Fibroblast of peridontal ligament (primary cell): ENCODE data around the gene DCPS.
A peak's percentile ranks its signal among the peaks of the same experiment; 100 is the strongest.
"Not testable (repeated sequence)": the region's sequence is repeated elsewhere in the genome, so short reads cannot be mapped to it uniquely, and the experiment has no call there.

Experiments
- DNase-seq: peaks from one replicate; pipeline ENCODE4 v3.0.0-alpha.2; 2010; ENCODE audit errors: extremely low read depth

Gene DCPS, protein sequence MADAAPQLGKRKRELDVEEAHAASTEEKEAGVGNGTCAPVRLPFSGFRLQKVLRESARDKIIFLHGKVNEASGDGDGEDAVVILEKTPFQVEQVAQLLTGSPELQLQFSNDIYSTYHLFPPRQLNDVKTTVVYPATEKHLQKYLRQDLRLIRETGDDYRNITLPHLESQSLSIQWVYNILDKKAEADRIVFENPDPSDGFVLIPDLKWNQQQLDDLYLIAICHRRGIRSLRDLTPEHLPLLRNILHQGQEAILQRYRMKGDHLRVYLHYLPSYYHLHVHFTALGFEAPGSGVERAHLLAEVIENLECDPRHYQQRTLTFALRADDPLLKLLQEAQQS

DNA sequence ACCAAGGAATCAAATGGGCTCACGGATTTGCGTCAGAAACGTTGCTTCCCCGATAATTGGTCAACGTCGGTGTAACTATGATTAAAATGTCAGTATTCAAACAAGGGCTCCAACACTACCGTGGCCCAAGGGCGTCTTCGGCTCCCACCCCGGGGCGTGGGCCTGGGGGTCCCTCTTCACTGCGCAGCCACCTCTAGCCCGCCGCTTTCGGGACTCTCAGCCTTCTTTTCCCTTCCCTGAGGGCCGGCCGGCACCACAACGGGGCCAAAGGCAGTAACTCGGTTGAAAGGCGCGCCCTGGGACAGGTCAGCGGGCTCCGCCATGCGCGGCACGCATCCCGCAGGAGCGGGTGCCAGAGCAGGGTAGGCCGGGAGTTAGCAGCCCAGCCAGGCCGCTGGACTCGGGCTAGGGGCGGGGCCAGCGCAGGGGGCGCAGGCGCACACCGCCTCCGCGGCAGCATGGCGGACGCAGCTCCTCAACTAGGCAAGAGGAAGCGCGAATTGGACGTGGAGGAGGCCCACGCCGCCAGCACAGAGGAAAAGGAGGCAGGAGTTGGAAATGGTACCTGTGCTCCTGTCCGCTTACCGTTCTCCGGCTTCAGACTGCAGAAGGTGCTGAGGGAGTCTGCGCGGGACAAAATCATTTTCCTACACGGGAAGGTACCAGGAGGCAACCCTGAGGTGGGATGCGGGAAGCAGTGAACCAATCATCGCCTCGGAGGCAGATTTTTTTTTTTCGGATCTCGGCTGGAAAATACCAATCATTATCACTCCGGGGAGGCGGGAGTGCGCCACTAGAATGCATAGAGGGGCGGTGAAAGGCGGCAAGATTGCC is at the start of gene DCPS:
Gene DCPS (plus strand): TSS at position 438 of the 834 bp plus-strand sequence. CDS start 21 bp downstream, at position 459.
- peak; percentile 86 for DNase-seq

DNA sequence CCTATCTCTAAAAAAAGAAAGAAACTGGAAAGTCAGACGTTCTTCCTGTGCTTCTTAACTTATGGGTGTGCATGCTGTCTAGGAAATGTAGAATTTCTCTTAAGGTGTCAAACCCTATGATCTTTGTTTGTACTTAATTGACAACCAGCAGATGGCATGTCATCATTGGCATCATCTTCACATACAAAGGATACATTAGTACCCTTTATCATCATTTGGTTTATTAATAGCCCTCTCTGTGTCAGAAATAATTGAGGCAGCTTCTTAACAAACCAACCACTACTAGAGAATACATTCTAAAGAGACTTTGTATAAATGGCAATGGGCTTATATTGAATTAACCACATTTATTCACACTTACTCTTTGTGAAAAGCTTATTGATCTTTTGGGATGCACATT is 49.0 kb upstream of the DCPS start:
- DNase-seq: no peak

DNA sequence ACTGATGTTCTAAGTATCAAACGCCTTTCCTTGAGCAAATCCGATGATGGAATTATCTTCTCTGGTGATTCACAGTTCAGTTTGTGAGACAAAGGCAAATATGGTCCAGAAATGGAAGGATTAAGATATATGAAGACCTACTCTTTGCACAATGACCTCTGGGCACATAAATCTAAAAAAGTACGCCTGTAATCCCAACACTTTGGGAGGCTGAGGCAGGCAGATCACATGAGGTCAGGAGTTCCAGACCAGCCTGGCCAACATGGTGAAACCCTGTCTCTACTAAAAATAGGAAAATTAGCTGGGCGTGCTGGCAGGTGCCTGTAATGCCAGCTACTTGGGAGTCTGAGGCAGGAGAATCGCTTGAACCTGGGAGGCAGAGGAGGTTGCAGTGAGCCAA is 48.4 kb upstream of the DCPS start:
- DNase-seq: not testable (repeated sequence)

DNA sequence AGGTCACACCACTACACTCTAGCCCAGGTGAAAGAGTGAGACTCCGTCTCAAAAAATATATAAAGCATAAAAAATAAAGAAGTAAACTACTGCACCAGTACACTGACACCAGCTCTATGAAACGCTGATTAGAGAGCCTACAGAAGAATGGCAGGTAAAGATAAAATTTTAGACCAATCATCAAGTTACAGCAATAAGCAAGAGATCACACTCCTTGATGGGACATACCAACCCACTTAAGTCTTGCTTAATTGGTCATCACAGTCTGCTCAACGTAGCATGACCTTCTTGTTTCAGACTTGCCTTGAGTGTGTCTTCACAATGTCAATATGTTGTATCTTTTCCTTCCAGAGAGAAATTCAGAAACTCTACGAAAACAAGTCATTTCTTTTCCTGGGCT is 47.6 kb upstream of the DCPS start:
- no peak for DNase-seq

DNA sequence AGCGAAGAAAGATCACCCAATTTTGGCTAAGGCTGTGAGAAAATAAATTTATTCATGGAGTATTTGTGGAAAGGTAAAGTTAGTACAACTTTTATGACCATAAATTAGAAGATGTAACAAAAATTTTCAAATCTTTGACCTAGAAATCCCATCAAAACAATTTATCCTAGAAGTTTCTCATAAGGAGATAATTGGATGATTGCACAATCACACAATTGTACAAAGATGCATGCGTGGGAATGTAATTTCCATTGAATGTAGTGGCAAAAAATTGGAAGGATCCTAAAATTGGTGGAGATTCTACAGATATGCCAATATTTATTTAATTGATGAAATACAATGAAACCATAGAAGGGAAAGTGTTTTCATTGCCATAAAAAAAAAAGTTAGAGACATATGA is 46.7 kb upstream of the DCPS start:
- DNase-seq: peak; percentile 44

DNA sequence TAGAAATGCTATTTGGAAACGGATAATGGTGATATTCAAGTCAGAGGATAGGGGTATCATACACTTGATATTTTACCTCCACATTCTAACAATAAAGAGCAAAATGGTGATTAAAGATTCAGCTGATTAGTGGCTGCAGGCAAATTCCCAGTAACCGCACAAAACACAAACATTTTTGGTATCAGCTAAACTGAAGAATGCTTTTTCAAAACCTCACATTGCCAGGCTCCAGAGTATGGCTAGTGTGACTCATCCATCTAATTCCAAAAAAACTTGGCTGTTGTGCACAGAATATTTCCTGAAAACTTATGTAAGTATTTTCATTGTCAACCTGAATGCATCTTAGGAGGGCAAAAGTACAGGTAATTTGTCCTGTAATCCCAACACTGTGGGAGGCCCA is 46.1 kb upstream of the DCPS start:
- peak; percentile 84 for DNase-seq

DNA sequence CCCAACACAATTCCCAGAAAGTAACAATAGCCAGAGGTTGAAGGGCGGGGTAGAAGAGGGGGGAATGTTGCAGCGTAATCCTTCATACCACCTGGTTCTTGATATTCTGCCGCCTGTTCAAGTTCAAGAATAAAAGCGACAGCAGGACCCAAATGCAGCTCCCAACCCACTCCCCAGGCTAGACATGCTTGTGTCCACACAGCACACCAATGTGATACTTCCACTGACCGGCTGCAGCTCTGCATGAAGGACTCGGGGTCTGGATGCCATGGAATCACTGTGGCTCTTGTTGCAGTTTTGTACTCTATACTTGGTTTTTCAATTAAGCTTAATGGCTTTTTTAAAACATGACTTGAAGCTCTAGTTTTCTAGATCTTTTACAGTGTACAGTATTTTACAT is 41.6 kb upstream of the DCPS start:
- no peak for DNase-seq

DNA sequence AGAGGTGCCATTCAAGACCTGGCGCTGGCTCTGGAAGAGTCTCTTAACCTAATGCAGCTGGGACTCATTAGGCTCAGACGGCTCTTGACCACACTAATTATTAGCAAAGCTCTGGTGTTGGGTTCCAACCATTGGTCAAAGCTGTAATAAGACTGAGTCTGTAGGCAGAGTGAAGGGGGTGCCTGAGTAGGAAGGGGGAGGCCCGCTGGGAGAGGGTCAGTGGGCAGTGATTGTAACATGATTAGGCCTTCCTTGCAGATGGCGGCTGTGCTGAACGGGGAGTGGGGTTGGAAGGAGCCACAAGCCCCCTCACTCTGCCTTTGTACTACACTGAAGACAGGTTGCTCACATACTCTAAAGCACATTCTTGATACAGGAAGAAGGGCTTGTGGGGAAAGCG is 40.4 kb upstream of the DCPS start:
- no peak for DNase-seq

DNA sequence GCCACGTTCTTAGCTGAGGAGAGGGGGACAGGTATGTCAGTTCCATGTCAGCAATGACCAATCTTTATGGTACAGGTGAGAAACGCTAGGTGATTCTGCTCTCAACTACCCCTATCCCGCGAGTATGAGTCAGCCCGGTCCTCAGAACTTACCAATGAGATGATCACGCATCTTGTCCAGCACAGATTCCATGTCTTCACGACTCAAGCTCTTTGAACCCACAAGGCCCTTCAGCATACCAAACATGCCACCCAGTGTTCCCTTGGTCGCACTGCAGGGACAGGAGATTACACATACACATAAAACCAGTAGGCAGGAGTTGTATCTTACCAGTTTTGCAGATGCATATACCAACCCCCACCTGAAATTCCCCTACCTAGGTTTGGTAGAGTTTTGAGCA is 38.0 kb upstream of the DCPS start:
- no peak for DNase-seq

DNA sequence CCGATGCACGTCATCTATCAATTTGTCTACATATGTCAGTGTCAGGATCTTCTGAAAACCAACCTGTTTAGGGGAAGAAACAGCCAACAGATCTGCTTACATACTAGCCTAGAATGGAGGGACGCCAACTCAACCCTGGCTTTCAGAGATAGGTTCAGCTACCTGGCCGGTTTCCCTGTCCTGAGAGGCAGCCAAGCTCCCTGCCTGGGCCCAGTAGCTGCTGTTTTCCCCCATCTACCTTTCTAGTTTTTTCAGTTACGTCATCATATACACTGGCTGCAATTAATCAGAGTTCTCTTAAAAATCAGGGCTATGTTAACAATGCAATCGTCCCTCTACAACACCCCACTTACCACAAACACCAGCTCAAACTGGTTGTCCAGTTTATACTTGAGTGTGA is 36.2 kb upstream of the DCPS start:
- no peak for DNase-seq

DNA sequence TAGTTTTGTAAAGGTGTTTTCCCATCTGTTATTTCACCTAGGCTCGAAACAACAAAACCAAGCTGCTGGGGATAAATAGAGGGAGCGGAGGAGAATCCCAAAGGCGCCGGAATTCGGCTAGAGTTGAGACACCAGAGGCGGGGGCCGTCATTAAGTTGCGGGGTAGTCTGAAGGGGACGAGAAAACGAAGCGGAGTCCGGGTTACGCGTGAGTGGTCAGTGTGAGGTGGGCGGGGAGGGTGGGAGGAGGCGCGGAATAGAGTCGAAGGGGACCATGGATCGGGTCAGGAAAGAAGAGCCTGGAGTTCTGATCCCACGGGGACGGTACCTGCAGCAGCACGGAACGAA is 35.5 kb upstream of the DCPS start:
- DNase-seq: no peak

DNA sequence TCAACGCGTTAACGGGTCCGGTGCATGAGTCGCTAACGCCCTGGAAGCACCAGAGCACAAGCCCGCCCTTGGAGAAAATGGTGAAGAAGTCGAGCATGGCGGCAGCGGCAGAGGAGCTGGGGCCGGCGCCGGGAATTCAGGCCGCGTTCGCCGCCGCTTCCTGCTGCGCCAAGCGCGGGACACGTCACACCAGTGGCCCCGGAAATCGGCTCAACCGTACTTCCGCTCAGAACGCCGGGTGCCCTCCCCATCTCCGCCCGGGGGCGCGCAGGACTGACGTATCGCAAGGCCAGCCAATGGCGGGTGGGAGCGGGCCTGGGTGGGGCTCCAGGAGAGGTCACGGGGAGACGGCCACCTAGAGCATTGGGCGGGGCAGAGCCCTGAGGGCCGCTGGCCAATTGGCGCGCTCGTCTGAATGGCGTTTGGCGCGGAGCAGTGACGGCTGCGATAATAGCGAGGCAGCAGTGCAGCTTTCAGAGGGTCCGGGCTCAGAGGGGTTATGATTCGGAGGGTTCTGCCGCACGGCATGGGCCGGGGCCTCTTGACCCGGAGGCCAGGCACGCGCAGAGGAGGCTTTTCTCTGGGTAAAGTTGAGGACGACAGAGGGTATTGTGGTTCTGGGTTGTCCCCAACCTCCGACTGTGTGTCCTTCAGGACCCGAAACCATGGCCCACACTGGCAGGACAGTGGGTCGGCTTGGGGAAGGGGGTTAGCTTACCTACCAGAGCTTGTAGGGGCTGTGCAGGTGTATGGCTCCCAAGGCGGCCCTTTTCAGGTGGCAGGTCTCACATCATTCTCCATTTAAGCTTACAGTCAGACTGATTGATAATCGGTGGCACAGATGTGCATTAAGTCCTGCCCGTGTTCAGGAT is 34.9 kb upstream of the DCPS start, which contains the start of the genes FOXRED1 and SRPRA:
Gene FOXRED1 (plus strand): TSS at position 447 of the 872 bp plus-strand sequence. CDS start 53 bp downstream, at position 500.
Gene SRPRA (minus strand): TSS at position 188 of the 872 bp plus-strand sequence. CDS start 91 bp downstream, at position 97.
- DNase-seq: peak; percentile 98

DNA sequence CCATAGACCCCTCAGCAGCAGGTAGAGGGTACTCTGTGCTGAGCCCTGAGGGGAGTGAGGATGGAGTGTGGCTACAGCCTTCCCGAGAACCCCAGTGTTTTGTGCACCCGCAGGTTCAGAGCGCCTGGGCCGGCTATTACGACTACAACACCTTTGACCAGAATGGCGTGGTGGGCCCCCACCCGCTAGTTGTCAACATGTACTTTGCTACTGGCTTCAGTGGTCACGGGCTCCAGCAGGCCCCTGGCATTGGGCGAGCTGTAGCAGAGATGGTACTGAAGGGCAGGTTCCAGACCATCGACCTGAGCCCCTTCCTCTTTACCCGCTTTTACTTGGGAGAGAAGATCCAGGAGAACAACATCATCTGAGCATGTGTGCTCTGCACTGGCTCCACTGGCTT is 26.5 kb upstream of the DCPS start:
- no peak for DNase-seq

DNA sequence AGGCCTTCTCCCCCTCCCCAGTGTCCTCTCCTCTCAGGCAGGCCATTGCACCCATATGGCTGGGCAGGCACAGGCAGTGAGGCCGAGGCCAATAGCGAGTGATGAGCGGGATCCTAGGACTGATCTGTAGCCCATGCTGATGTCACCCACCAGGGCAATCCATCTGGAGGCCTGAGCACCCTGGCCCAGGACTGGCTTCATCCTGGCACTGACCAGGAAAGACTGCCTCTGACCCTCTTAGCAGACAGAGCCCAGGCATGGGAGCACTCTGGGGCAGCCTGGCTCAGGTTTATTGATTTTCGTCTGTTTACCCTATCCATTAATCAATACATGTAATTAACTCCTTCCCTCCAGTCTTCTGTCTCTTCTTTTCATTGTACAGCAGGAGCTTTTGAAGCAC is 26.1 kb upstream of the DCPS start:
- no peak for DNase-seq

DNA sequence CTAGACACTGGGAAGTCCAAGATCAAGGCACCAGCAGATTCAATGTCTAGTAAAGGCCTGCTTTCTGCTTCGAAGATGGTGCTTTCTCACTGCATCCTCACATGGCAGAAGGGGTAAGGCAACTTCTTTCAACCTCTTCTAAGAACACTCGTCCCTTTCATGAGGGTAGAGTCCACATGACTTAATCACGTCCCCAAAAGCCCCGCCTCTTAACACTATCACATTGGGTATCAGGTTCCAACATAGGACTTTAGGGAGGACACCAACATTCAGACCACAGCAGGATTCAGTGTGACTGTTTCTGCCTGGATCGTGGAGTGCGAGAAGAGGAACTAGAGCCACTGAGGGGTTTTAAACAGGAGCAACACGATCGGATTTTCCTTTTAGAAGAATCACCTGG is 24.7 kb upstream of the DCPS start:
- DNase-seq: no peak

DNA sequence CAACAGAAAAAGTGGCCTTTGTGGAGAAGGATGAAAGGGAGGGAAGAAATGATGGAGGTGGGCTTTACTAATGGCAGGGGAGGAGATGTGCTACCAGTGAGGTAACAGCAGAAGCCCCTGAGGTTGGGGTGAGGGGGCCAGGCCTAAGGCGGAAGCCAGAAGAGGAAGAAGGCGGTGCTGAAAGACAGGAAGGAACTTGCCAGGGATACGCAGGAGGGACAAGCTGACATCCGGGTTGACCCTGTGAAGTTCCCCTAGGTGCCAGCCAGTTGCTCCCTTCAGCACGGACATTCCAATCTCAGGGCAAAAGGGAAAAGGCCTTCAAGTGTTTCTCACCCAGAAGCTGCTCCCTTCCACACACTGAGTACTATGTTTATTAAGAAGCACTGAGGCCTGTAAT is 23.3 kb upstream of the DCPS start:
- DNase-seq: no peak

DNA sequence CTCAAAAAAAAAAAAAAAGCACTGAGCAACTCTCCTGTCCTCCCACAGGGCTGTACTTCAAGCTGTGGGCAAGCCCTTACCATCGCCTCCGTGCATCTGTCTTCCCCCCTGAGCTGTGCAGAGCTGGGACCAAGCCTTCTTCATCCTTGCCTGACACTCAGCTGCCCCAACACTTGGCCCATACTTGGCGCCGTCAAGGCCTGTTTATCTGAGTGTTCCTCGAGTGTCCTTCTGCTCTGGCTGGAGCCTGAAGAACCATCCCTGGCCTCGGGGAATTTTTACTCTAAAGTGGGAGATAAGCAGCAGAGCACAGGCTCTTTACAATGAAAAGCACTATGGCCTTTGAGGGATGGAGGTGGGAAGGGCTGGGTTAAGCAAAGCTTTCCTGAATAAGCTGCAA is 22.6 kb upstream of the DCPS start:
- DNase-seq: no peak

DNA sequence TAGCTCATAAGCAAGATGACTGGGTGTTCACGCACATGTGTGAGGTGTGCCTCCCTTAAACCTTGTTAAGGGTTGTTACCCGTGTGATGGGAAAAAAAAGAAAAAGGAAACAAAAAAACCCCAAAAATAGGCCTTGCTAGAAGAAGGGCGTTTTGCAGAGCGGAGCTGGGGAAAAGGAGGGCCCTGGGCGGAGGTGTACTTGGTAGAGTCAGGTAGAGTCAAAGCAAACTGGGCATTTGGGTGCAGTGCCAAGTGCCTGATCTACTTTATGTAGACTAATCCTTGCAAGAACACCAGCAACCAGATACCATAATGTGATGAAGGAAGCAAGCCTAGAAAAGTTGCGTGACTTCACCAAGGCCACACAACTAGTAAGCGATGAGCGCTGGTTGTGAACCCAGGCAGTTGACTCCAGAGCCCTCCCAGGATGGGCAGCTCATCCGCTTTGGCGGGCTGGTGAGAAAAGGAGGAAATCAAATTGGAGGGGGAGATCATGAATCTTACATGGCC is 22.1 kb upstream of the DCPS start:
- DNase-seq: no peak

DNA sequence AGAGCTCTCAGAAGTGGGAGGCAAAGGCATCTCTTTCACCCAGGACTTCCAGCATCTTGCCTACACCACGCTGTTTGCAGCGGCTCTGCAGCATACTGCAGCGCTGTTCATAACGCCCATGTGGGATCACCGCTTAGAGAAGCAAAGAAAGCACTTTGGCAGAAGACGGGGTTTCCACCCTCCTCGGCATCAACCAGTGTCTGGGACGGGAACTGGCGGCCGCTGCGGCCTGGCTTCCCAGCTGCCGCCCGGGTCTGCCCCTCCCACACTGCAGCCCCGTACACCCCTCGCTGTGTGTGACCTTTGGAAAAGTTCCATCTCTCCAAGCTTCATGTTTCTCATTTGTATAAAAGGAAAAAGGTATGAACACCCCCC is 21.5 kb upstream of the DCPS start:
- DNase-seq: peak; percentile 56

DNA sequence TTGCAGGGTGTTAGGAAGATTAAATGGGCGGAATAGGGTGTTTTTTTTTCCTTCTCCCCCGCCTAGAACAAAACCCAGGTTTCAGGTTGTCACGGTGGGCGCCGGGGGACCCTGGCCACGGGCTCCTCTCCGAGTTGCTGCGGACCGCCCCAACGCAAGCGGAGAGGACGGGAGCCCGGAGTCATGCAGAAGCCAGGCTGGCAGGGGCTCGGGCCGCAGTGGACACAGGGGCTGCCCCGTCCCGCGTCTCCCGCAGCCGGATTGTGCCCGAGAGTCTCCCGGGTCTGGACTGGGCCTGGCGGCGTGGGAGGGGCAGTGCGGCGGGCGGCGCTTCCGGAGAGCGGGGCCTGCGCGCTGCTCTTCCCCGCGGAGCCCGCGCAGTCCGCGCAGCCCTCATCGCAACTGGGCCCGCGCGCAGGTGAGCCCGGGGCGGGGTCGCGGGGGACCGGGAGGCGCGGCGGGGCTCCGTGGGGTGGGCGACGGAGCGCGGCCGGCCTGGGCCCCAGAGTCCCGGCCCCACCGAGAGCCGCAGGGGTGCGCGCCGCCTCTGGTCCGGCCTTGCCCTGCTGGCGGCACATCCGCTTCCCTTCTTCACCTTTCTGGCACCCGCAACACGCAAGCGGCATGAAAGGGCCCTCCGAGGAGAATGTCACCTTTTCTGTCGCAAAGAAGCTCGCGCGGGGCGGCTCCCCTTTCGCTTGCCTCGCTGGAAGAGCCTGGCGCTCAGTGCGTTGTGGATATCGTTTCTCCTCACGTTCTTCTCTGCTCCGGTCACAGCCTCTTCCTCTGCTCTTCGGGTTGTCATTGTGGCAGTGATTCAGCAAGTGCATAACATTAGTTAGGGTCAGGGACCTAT is 20.9 kb upstream of the DCPS start, which contains the start of gene TIRAP:
Gene TIRAP (plus strand): TSS at position 358 of the 856 bp plus-strand sequence. CDS start 7,802 bp downstream, outside the sequence.
- DNase-seq: peak; percentile 46

DNA sequence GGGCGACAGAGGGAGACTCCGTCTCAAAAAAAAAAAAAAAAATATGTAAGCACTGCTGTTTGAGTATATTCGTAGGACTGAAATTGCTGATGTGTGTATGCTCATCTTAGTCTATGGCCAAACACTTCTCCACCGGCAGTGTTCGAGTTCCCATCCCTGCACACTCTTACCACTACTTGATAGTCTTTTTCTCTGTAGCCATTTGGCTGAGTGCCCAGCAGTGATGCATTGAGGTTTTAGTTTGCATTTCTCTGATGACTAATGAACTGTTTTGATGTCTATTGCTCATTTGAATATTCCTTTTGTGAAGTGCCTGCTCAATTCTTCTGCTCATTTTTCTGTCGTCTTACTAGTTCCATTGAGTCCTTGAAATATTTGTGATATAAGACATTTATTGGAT is 19.0 kb upstream of the DCPS start:
- peak; percentile 97 for DNase-seq
